Stomach (tissue), 9 donors: ENCODE data around the gene NAV3. TPM values are rescaled to one million over a fixed set of nuclear protein-coding genes. Genes with fewer than 3 reads are reported as not detected.

Experiments used
- DNase-seq, 2 donors: peaks; one replicate each; pipeline versions ENCODE4 v3.0.0 to v3.0.0-alpha.2; 2013 to 2019
- H3K27ac ChIP-seq, 5 donors: fragments of 200-600 bp in 4 of 5; sonication (generic) in 4 of 5; one replicate each; pipeline ENCODE4 v1.5.1; 2013 to 2019; ENCODE audit warnings: mild to moderate bottlenecking in 1 of 5, moderate library complexity in 1 of 5
- H3K27me3 ChIP-seq, 3 donors: fragments of 200-600 bp; sonication (generic); one replicate each; pipeline ENCODE4 v1.5.1; 2017 to 2019; ENCODE audit warnings: mixed run types in 1 of 3
- H3K36me3 ChIP-seq, 4 donors: fragments of 200-600 bp; sonication (generic); 1 replicate in 3 of 4; 2 replicates in 1 of 4; pipeline ENCODE4 v1.5.1; 2016 to 2019
- H3K4me1 ChIP-seq, 4 donors: fragments of 200-600 bp; sonication (generic); one replicate each; pipeline ENCODE4 v1.5.1; 2016 to 2019
- H3K4me3 ChIP-seq, 4 donors: fragments of 200-600 bp; sonication (generic) in 3 of 4; one replicate each; pipeline ENCODE4 v1.5.1; 2016 to 2019; ENCODE audit warnings: mild to moderate bottlenecking in 1 of 4
- H3K9me3 ChIP-seq, 4 donors: fragments of 200-600 bp; sonication (generic); one replicate each; pipeline ENCODE4 v1.5.1; 2016 to 2019
- EP300 ChIP-seq: sonication (generic); formaldehyde crosslinking; IDR thresholded peaks from one replicate; pipeline ENCODE4 v1.6.1; 2017; ENCODE audit warnings: antibody characterized with exemption
- POLR2A ChIP-seq, 4 donors: fragments of 450-650 bp; IDR thresholded peaks; one replicate each; pipeline ENCODE4 v1.6.1; 2016; ENCODE audit warnings: antibody characterized with exemption in 4 of 4, control low read depth in 2 of 4, mild to moderate bottlenecking in 1 of 4, moderate library complexity in 1 of 4
- POLR2AphosphoS5 ChIP-seq, 3 donors: sonication (generic); formaldehyde crosslinking; IDR thresholded peaks; one replicate each; pipeline ENCODE4 v1.6.1; 2016; ENCODE audit warnings: antibody characterized with exemption in 3 of 3
- WGBS, 5 donors: extraction: QIAGEN DNeasy Blood & Tissue Kit in 3 of 5; methylation state at CpG; one replicate each; pipeline versions ENCODE4 v1.1.5 to v1.1.7; 2013 to 2018; 5-methylcytosine and 5-hydroxymethylcytosine counted together
- intact Hi-C: fragments of 100-400 bp; cut with DNase I; formaldehyde crosslinking; loops from one replicate; pipeline ENCODE4 v1.15.1; 2023; ENCODE audit warnings: low total_unique reads
- polyA plus RNA-seq, 3 donors: library from polyadenylated mRNA; stranded (reverse); fragments of 200-250 nt; gene quantifications; one replicate each; pipeline ENCODE4 v1.2.3, GENCODE V29; 2013
- total RNA-seq, 5 donors: library from RNA; depleted of rRNA; stranded (reverse); fragments of >200 nt; gene quantifications; one replicate each; pipeline versions ENCODE4 v1.1.0 to v1.2.3, GENCODE V29; 2014 to 2016
- TF ChIP-seq, protein P1 (sequence below), 7 experiments: fragments of 450-650 bp in 4 of 7; fragments of 200-600 bp in 3 of 7; sonication (generic) in 3 of 7; IDR thresholded peaks; one replicate each; pipeline ENCODE4 v1.5.1; 2016 to 2019; ENCODE audit warnings: antibody characterized with exemption in 7 of 7, control low read depth in 2 of 7, mild to moderate bottlenecking in 1 of 7
- donor health status: healthy with polysubstance abuse.
- donor health status: Bipolar disorder and iron deficiency.
- donor health status: healthy.

NAV3 gene
- total and polyA plus RNA-seq, 8 donors, result 0.15 to 18.9 (median 2.2) TPM

DNA sequence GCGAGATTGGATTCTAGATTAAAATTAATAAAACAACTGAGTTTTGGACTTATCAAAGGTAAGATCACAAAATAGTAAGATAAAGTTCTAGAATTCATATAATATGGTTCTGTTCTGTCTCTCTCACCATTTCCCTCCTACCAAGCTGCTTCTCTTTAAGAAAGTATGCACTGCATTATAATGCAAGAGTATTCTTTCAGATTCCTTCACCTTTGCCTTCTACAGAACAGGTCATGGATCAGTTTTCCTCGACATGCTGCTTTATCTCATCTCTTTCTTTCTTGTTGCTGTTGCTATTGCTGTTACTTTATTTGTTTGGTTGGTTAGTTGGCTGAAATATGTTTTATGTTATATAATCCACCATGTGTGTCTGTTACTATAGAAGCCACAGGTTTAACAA, 357.0 kb downstream of the NAV3 start:
- H3K4me1 ChIP-seq, result no peaks in the 10 kb centered on the region
- WGBS, 5 donors, result 58 to 70% (median 61%) methylated on average over 2 of the region's 2 CpGs
- no peak for DNase-seq
- H3K36me3 ChIP-seq, result no peaks in the 10 kb centered on the region
- no peaks in the 10 kb centered on the region for H3K9me3 ChIP-seq
- no peaks in the 10 kb centered on the region for H3K27me3 ChIP-seq
- intact Hi-C loops, result no loop called here
- no peak overlapping the region for H3K4me3 ChIP-seq
- no peak overlapping the region for H3K27ac ChIP-seq
- TF ChIP-seq POLR2A (IDR thresholded peaks at IDR 0.05) (no peak), POLR2AphosphoS5 (IDR thresholded peaks at IDR 0.05) (no peak), EP300 (no peak)
- TF ChIP-seq, protein P1, sequence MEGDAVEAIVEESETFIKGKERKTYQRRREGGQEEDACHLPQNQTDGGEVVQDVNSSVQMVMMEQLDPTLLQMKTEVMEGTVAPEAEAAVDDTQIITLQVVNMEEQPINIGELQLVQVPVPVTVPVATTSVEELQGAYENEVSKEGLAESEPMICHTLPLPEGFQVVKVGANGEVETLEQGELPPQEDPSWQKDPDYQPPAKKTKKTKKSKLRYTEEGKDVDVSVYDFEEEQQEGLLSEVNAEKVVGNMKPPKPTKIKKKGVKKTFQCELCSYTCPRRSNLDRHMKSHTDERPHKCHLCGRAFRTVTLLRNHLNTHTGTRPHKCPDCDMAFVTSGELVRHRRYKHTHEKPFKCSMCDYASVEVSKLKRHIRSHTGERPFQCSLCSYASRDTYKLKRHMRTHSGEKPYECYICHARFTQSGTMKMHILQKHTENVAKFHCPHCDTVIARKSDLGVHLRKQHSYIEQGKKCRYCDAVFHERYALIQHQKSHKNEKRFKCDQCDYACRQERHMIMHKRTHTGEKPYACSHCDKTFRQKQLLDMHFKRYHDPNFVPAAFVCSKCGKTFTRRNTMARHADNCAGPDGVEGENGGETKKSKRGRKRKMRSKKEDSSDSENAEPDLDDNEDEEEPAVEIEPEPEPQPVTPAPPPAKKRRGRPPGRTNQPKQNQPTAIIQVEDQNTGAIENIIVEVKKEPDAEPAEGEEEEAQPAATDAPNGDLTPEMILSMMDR (IDR thresholded peaks at IDR 0.05), result no peak

DNA sequence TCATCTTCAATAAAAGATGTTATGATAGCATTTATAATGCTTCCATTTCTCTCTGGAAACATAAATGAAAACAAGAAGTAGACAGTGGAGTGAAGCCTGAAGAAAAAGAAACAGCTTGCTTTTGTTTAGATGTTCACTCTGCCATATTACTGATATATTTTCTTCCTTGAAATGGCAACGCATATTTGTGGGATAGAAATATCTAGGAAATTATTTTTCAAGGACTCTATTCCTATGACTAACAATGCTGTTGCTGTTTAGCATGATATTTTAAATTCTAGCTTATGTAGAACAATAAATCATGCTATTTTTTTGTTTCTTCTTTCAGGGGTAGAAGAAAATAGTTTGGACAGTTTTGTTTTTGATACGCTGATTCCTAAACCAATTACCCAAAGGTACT, 359.0 kb downstream of the NAV3 start:
- H3K4me1 ChIP-seq, result no peaks in the 10 kb centered on the region
- H3K4me3 ChIP-seq, result no peak overlapping the region
- no peak for DNase-seq
- no peaks in the 10 kb centered on the region for H3K27me3 ChIP-seq
- H3K9me3 ChIP-seq, result no peaks in the 10 kb centered on the region
- WGBS, 5 donors, result 75 to 93% (median 84%) methylated on average over 2 of the region's 2 CpGs
- H3K27ac ChIP-seq, result no peak overlapping the region
- intact Hi-C loops, result no loop called here
- no peaks in the 10 kb centered on the region for H3K36me3 ChIP-seq
- TF ChIP-seq POLR2A (IDR thresholded peaks at IDR 0.05), result no peak
- TF ChIP-seq EP300, result no peak
- TF ChIP-seq, protein P1 (IDR thresholded peaks at IDR 0.05), result no peak
- TF ChIP-seq POLR2AphosphoS5 (IDR thresholded peaks at IDR 0.05), result no peak

DNA sequence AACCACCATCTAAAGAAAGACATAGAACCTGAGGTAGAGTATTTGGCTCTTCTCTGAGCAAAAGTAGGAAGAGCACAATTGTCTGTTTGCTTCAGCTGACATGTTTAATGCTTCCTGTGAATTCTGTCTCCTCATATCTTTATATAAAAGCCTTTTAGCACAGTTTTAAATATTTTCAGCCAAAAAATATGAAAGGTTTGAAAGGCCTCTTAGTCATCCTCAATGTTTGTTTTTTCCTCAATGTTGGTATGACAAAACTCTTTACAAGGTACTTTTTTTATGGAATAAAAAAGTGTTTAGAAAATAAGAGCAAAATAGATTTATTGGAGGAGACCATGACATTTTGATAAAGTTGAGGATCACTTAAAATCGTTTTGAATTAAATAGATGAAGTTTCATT, 360.9 kb downstream of the NAV3 start:
- H3K36me3 ChIP-seq, result no peaks in the 10 kb centered on the region
- H3K27me3 ChIP-seq, result no peaks in the 10 kb centered on the region
- DNase-seq, result no peak
- H3K4me3 ChIP-seq, result no peak overlapping the region
- H3K4me1 ChIP-seq, result no peaks in the 10 kb centered on the region
- no peaks in the 10 kb centered on the region for H3K9me3 ChIP-seq
- TF ChIP-seq POLR2A (IDR thresholded peaks at IDR 0.05), result no peak
- no peak for TF ChIP-seq POLR2AphosphoS5 (IDR thresholded peaks at IDR 0.05)
- TF ChIP-seq EP300, result no peak
- TF ChIP-seq, protein P1 (IDR thresholded peaks at IDR 0.05), result no peak
- WGBS, 5 donors, result 45 to 56% (median 48%) methylated on average over 1 of the region's 1 CpG
- intact Hi-C loops, result no loop called here
- H3K27ac ChIP-seq, result no peak overlapping the region

DNA sequence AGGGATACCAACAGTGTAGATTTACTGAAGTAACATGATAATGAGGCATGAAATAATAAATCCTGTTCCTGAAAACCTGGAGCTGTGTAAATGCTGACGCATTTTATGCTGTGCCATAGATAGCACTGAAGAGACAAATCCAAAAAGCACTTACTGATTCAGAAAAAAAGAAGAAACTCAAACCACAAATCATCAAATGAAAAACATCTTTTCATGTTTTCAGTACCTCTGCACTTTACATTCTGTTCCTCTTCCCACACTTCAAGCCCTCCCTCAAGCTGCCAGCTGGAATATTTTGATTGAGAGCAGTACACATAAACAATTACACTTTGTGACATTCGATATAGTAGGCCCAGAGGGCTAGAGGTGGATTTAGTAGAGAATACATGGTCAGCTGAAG, 362.3 kb downstream of the NAV3 start:
- no peak overlapping the region for H3K4me3 ChIP-seq
- H3K4me1 ChIP-seq, result no peaks in the 10 kb centered on the region
- no peaks in the 10 kb centered on the region for H3K27me3 ChIP-seq
- TF ChIP-seq POLR2AphosphoS5 (IDR thresholded peaks at IDR 0.05) (no peak), POLR2A (IDR thresholded peaks at IDR 0.05) (no peak), EP300 (no peak)
- TF ChIP-seq, protein P1 (IDR thresholded peaks at IDR 0.05), result no peak
- no peak overlapping the region for H3K27ac ChIP-seq
- no peak for DNase-seq
- intact Hi-C loops, result no loop called here
- 65 to 78% (median 76%) methylated on average over 2 of the region's 2 CpGs for WGBS, 5 donors
- no peaks in the 10 kb centered on the region for H3K9me3 ChIP-seq
- no peaks in the 10 kb centered on the region for H3K36me3 ChIP-seq
